HEK293 (cell line): ENCODE data around the gene GANAB.
A peak's percentile ranks its signal among the peaks of the same experiment; 100 is the strongest.

Experiments used
- CTCF ChIA-PET: fragments of 350-600 bp; formaldehyde crosslinking; extraction: SDS; loops from one replicate; lab custom pipeline; 2021; ENCODE audit warnings: antibody characterized with exemption; lab: Yijun Ruan, JAX
- POLR2A ChIA-PET: fragments of 300-600 bp; formaldehyde crosslinking; extraction: SDS; loops from one replicate; lab custom pipeline; 2020; ENCODE audit warnings: antibody characterized with exemption, inconsistent platforms; lab: Yijun Ruan, JAX
- H3K27ac ChIP-seq: fragments of 200-500 bp; sonication (Bioruptor generic); 2 replicates; pipeline ENCODE4 v1.5.1; 2014; ENCODE audit warnings: low read depth, low read length, control low read depth, inconsistent platforms; ENCODE audit errors: extremely low read depth
- H3K36me3 ChIP-seq, 2 experiments: fragments of 200-500 bp in 1 of 2; sonication (Bioruptor generic) in 1 of 2; 1 replicate in 1 of 2; 2 replicates in 1 of 2; pipeline ENCODE4 v1.5.1; 2014 to 2017; ENCODE audit warnings: inconsistent platforms in 2 of 2, low read length in 2 of 2; ENCODE audit not compliant: control insufficient read depth in 2 of 2, insufficient read depth in 1 of 2
- H3K4me1 ChIP-seq: fragments of 200-500 bp; sonication (Bioruptor generic); 2 replicates; pipeline ENCODE4 v1.5.1; 2014; ENCODE audit warnings: mild to moderate bottlenecking, low read length, inconsistent platforms; ENCODE audit not compliant: control insufficient read depth, insufficient read depth
- H3K4me3 ChIP-seq: 2 replicates; pipeline ENCODE4 v1.5.1; 2011; ENCODE audit warnings: low read depth, mild to moderate bottlenecking, control low read depth, low read length, moderate library complexity
- H3K9me3 ChIP-seq: fragments of 200-500 bp; sonication (Bioruptor generic); 2 replicates; pipeline ENCODE4 v1.5.1; 2014; ENCODE audit warnings: low read depth, low read length, inconsistent platforms; ENCODE audit not compliant: control insufficient read depth, insufficient read depth
- EGR2 ChIP-seq: fragments of 450-650 bp; formaldehyde crosslinking; IDR thresholded peaks from 2 replicates; pipeline ENCODE4 v1.5.1; 2016; ENCODE audit warnings: low read depth, missing biosample characterization, missing genetic modification characterization
- GLIS1 ChIP-seq: fragments of 450-650 bp; formaldehyde crosslinking; IDR thresholded peaks from 2 replicates; pipeline ENCODE4 v1.5.1; 2016; ENCODE audit warnings: missing biosample characterization, missing genetic modification characterization
- HOXA7 ChIP-seq: sonication (generic); formaldehyde crosslinking; IDR thresholded peaks from 2 replicates; pipeline ENCODE4 v1.8.1; 2022; ENCODE audit warnings: missing genetic modification reagents, borderline replicate concordance
- HOXC10 ChIP-seq: sonication (generic); formaldehyde crosslinking; IDR thresholded peaks from 2 replicates; pipeline ENCODE4 v1.8.1; 2023; ENCODE audit warnings: mild to moderate bottlenecking, missing genetic modification reagents
- KLF1 ChIP-seq: fragments of 450-650 bp; formaldehyde crosslinking; IDR thresholded peaks from 2 replicates; pipeline ENCODE4 v1.5.1; 2016; ENCODE audit warnings: missing biosample characterization, missing genetic modification characterization
- MYNN ChIP-seq: fragments of 450-650 bp; formaldehyde crosslinking; IDR thresholded peaks from 2 replicates; pipeline ENCODE4 v1.5.1; 2016; ENCODE audit warnings: missing biosample characterization, missing genetic modification characterization, borderline replicate concordance
- YY1 ChIP-seq: fragments of 450-650 bp; formaldehyde crosslinking; IDR thresholded peaks from 2 replicates; pipeline ENCODE4 v1.5.1; 2018; ENCODE audit warnings: missing biosample characterization, missing genetic modification characterization
- ZBTB1 ChIP-seq: fragments of 450-650 bp; formaldehyde crosslinking; IDR thresholded peaks from 2 replicates; pipeline ENCODE4 v1.5.1; 2016; ENCODE audit warnings: missing biosample characterization, missing genetic modification characterization
- ZFP37 ChIP-seq: fragments of 450-650 bp; formaldehyde crosslinking; IDR thresholded peaks from 2 replicates; pipeline ENCODE4 v1.5.1; 2016; ENCODE audit warnings: missing biosample characterization, missing genetic modification characterization
- ZFP41 ChIP-seq: fragments of 450-650 bp; formaldehyde crosslinking; IDR thresholded peaks from 2 replicates; pipeline ENCODE4 v1.5.1; 2016; ENCODE audit warnings: missing biosample characterization, missing genetic modification characterization, borderline replicate concordance
- ZNF10 ChIP-seq: fragments of 450-650 bp; formaldehyde crosslinking; IDR thresholded peaks from 2 replicates; pipeline ENCODE4 v1.5.1; 2017; ENCODE audit warnings: missing biosample characterization, missing genetic modification characterization
- ZNF133 ChIP-seq: fragments of 450-650 bp; formaldehyde crosslinking; IDR thresholded peaks from 2 replicates; pipeline ENCODE4 v1.5.1; 2016; ENCODE audit warnings: missing biosample characterization, missing genetic modification characterization
- ZNF2 ChIP-seq: fragments of 450-650 bp; formaldehyde crosslinking; IDR thresholded peaks from 2 replicates; pipeline ENCODE4 v1.5.1; 2016; ENCODE audit warnings: missing biosample characterization, missing genetic modification characterization
- ZNF239 ChIP-seq: fragments of 450-650 bp; formaldehyde crosslinking; IDR thresholded peaks from 2 replicates; pipeline ENCODE4 v1.5.1; 2016; ENCODE audit warnings: missing biosample characterization, missing genetic modification characterization
- ZNF266 ChIP-seq: fragments of 450-650 bp; formaldehyde crosslinking; IDR thresholded peaks from 2 replicates; pipeline ENCODE4 v1.5.1; 2016; ENCODE audit warnings: missing biosample characterization, missing genetic modification characterization, low read depth
- ZNF302 ChIP-seq: fragments of 450-650 bp; formaldehyde crosslinking; IDR thresholded peaks from 2 replicates; pipeline ENCODE4 v1.5.1; 2016; ENCODE audit warnings: missing biosample characterization, missing genetic modification characterization, low read depth
- ZNF324 ChIP-seq: fragments of 450-650 bp; formaldehyde crosslinking; IDR thresholded peaks from 2 replicates; pipeline ENCODE4 v1.5.1; 2016; ENCODE audit warnings: missing biosample characterization, missing genetic modification characterization
- ZNF426 ChIP-seq: fragments of 450-650 bp; formaldehyde crosslinking; IDR thresholded peaks from 2 replicates; pipeline ENCODE4 v1.5.1; 2017; ENCODE audit warnings: missing biosample characterization, missing genetic modification characterization, mild to moderate bottlenecking, inconsistent platforms, moderate library complexity
- ZNF571 ChIP-seq: fragments of 450-650 bp; formaldehyde crosslinking; IDR thresholded peaks from 2 replicates; pipeline ENCODE4 v1.5.0; 2017; ENCODE audit warnings: missing biosample characterization, missing genetic modification characterization
- ZNF600 ChIP-seq: fragments of 450-650 bp; formaldehyde crosslinking; IDR thresholded peaks from 2 replicates; pipeline ENCODE4 v1.5.1; 2016; ENCODE audit warnings: missing biosample characterization, missing genetic modification characterization
- ZNF776 ChIP-seq: fragments of 450-650 bp; formaldehyde crosslinking; IDR thresholded peaks from 2 replicates; pipeline ENCODE4 v1.5.0; 2017; ENCODE audit warnings: missing biosample characterization, missing genetic modification characterization, borderline replicate concordance
- ZNF837 ChIP-seq: fragments of 450-650 bp; formaldehyde crosslinking; IDR thresholded peaks from 2 replicates; pipeline ENCODE4 v1.5.1; 2016; ENCODE audit warnings: missing biosample characterization, missing genetic modification characterization
- ZSCAN23 ChIP-seq: fragments of 450-650 bp; formaldehyde crosslinking; IDR thresholded peaks from 2 replicates; pipeline ENCODE4 v1.5.1; 2016; ENCODE audit warnings: missing biosample characterization, missing genetic modification characterization
- TF ChIP-seq, protein P1 (sequence below): fragments of 450-650 bp; formaldehyde crosslinking; IDR thresholded peaks from 2 replicates; pipeline ENCODE4 v1.5.1; 2016; ENCODE audit warnings: missing biosample characterization, missing genetic modification characterization
- TF ChIP-seq, protein P2 (sequence below): fragments of 450-650 bp; formaldehyde crosslinking; IDR thresholded peaks from 2 replicates; pipeline ENCODE4 v1.5.1; 2016; ENCODE audit warnings: missing biosample characterization, missing genetic modification characterization
- TF ChIP-seq, protein P3 (sequence below): fragments of 450-650 bp; formaldehyde crosslinking; IDR thresholded peaks from 2 replicates; pipeline ENCODE4 v1.5.1; 2016; ENCODE audit warnings: missing biosample characterization, missing genetic modification characterization, low read depth
- TF ChIP-seq, protein P4 (sequence below): fragments of 450-650 bp; formaldehyde crosslinking; IDR thresholded peaks from 2 replicates; pipeline ENCODE4 v1.5.1; 2017; ENCODE audit warnings: missing biosample characterization, missing genetic modification characterization

The GANAB gene

DNA sequence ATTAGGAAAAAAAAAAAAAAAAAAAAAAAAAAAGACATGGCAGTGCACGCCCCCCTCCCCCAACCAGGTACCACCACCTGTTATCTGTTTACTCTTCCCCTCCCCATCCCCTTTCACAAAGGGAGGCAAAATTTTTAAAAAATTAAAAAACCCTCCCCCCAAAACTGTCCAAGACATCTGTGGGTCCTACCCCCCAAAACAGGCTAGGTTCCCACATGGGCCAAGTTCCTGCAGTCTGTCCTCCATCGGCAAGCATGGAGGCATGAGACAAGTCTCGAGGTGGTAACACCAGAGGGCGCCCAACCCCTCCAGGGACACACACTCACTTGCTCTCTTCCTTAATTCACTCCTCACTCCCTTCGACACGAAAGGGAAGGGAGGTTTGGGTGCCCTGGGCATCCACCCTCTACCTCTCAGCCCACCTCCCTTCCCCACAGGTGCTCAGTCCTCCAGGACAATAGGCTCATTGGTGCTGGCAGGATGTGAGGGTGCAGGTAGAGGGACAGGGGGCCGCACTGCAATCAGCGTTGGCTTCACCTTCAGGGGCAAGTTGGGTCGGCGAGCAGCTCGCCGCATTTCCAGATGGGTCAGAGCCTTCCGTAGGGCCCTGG is 52.9 kb downstream of the GANAB start (continued):
- TF ChIP-seq, protein P1, sequence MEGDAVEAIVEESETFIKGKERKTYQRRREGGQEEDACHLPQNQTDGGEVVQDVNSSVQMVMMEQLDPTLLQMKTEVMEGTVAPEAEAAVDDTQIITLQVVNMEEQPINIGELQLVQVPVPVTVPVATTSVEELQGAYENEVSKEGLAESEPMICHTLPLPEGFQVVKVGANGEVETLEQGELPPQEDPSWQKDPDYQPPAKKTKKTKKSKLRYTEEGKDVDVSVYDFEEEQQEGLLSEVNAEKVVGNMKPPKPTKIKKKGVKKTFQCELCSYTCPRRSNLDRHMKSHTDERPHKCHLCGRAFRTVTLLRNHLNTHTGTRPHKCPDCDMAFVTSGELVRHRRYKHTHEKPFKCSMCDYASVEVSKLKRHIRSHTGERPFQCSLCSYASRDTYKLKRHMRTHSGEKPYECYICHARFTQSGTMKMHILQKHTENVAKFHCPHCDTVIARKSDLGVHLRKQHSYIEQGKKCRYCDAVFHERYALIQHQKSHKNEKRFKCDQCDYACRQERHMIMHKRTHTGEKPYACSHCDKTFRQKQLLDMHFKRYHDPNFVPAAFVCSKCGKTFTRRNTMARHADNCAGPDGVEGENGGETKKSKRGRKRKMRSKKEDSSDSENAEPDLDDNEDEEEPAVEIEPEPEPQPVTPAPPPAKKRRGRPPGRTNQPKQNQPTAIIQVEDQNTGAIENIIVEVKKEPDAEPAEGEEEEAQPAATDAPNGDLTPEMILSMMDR (tag by site-specific recombination) = peak; percentile 69
- peak; percentile 46; the same call in 1 of the 2 replicates for TF ChIP-seq ZNF2 (tag by site-specific recombination)
- TF ChIP-seq, protein P2, sequence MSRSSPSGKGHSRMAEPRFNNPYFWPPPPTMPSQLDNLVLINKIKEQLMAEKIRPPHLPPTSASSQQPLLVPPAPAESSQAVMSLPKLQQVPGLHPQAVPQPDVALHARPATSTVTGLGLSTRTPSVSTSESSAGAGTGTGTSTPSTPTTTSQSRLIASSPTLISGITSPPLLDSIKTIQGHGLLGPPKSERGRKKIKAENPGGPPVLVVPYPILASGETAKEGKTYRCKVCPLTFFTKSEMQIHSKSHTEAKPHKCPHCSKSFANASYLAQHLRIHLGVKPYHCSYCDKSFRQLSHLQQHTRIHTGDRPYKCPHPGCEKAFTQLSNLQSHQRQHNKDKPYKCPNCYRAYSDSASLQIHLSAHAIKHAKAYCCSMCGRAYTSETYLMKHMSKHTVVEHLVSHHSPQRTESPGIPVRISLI = peak; percentile 73
- no peak for TF ChIP-seq HOXA7 (CRISPR knock-in tag)

DNA sequence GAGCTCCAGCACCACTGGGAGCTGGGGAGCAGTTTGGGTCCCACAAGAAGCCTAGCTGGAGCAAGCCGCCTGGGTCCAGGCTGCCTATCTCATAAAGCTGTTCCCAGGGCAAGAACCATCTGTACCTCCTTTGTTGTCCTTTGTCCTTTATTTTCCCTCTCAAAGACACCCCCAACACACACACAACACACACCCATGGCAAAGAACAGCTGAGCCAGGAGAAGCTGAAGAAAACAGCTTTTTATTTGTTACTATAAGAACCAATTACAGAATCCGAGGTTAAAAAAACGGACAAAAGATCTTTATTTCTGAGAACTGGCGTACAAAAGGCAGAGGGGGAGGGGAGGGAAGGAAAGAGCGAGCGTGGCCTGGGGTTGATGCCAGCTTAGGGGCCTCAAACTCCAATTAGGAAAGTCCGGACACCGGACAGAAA is 53.4 kb downstream of the GANAB start:
- H3K4me3 ChIP-seq = no peak overlapping the region
- CTCF ChIA-PET = interaction anchor here (0.8 to 3.5 kb wide), 15 partner anchors 9 to 198 kb away, joined by 3 to 19 read pairs (median 5); partner anchors contain the start of genes B3GAT3, C11orf98, CSKMT and MTA2
- H3K9me3 ChIP-seq = no peaks in the 10 kb centered on the region
- H3K27ac ChIP-seq = no peak overlapping the region
- TF ChIP-seq ZNF10 (tag by site-specific recombination) (no peak), ZNF324 (no peak), ZNF133 (tag by site-specific recombination) (no peak), ZNF239 (tag by site-specific recombination) (no peak), ZNF266 (tag by site-specific recombination) (no peak), ZNF426 (tag by site-specific recombination) (no peak), ZNF571 (tag by site-specific recombination) (no peak), ZBTB1 (tag by site-specific recombination) (no peak), HOXC10 (CRISPR knock-in tag) (no peak), MYNN (no peak), YY1 (tag by site-specific recombination) (no peak), ZNF837 (tag by site-specific recombination) (no peak), ZSCAN23 (no peak), ZNF302 (tag by site-specific recombination) (no peak)
- TF ChIP-seq, protein P3, sequence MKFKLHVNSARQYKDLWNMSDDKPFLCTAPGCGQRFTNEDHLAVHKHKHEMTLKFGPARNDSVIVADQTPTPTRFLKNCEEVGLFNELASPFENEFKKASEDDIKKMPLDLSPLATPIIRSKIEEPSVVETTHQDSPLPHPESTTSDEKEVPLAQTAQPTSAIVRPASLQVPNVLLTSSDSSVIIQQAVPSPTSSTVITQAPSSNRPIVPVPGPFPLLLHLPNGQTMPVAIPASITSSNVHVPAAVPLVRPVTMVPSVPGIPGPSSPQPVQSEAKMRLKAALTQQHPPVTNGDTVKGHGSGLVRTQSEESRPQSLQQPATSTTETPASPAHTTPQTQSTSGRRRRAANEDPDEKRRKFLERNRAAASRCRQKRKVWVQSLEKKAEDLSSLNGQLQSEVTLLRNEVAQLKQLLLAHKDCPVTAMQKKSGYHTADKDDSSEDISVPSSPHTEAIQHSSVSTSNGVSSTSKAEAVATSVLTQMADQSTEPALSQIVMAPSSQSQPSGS = no peak
- TF ChIP-seq, all 188 proteins: peak for 0
- POLR2A ChIA-PET = interaction anchor here (0.6 to 6.0 kb wide), 16 partner anchors 8 to 278 kb away, joined by 3 to 140 read pairs (median 20); partner anchors contain the start of genes B3GAT3, C11orf98, CSKMT and EEF1G
- H3K36me3 ChIP-seq = peaks cover 14 to 66% of the 10 kb centered on the region in 2 experiments; a peak in 2 of 3 replicates
- H3K4me1 ChIP-seq = no peaks in the 10 kb centered on the region

DNA sequence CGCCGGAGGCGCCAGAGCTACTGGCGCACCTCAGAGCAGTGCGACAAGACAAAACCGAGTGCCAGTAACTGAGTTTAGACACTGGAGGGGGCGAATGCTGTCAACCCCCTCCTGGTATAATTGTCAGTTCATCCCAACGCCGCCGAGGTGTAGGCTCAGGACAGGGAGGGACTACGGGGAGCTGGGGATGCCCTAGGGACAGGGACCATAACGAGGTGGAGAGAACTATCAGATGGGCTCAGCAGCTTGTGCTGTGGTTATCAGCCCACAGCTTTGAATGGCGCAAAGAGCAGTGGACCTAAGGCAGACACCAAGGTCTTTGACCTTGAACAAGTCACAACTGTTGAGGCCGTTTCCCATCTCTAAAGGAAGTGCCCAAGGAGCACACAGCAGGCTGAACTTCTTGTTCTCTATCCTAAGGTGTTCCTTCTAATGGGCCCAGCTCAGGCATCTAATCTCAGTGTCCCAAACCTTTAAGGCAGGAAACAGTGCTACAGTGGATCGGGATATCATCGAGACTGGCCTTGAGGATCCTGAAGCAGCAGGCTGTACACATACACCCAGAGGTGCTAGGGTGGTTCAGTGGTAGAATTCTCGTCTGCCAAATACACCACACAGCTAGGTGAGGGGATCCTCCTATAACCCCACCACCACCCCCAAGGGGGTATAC is 54.1 kb downstream of the GANAB start:
- POLR2A ChIA-PET = interaction anchor here (0.5 to 6.0 kb wide), 58 partner anchors 8 to 458 kb away, joined by 3 to 140 read pairs (median 8); partner anchors contain the start of genes AHNAK, B3GAT3, C11orf98 and CSKMT
- Histone ChIP-seq H3K9me3 (no peaks in the 10 kb centered on the region), H3K36me3 (peaks cover 10 to 66% of the 10 kb centered on the region in 2 experiments; a peak in 2 of 3 replicates), H3K4me1 (no peaks in the 10 kb centered on the region), H3K4me3 (peak overlapping the region; percentile 42), H3K27ac (peak overlapping the region; percentile 53)
- CTCF ChIA-PET = interaction anchor here (0.5 to 3.5 kb wide), 19 partner anchors 9 to 199 kb away, joined by 3 to 19 read pairs (median 4); partner anchors contain the start of genes B3GAT3, C11orf98, CSKMT and MTA2
- no peak; the same call in 1 of the 2 replicates for TF ChIP-seq ZFP37 (tag by site-specific recombination)
- TF ChIP-seq ZFP41 (tag by site-specific recombination) = no peak
- no peak for TF ChIP-seq HOXA7 (CRISPR knock-in tag)
- peak; percentile 4; the same call in 1 of the 2 replicates for TF ChIP-seq GLIS1 (tag by site-specific recombination)
- no peak for TF ChIP-seq ZNF776 (tag by site-specific recombination)
- TF ChIP-seq ZNF600 (tag by site-specific recombination) = 0 out of 2 replicates have a peak, but pooled peaks have one; percentile 54
- TF ChIP-seq EGR2 (tag by site-specific recombination) = 0 out of 2 replicates have a peak, but pooled peaks have one; percentile 1
- no peak for TF ChIP-seq KLF1 (tag by site-specific recombination)
- TF ChIP-seq, protein P4, sequence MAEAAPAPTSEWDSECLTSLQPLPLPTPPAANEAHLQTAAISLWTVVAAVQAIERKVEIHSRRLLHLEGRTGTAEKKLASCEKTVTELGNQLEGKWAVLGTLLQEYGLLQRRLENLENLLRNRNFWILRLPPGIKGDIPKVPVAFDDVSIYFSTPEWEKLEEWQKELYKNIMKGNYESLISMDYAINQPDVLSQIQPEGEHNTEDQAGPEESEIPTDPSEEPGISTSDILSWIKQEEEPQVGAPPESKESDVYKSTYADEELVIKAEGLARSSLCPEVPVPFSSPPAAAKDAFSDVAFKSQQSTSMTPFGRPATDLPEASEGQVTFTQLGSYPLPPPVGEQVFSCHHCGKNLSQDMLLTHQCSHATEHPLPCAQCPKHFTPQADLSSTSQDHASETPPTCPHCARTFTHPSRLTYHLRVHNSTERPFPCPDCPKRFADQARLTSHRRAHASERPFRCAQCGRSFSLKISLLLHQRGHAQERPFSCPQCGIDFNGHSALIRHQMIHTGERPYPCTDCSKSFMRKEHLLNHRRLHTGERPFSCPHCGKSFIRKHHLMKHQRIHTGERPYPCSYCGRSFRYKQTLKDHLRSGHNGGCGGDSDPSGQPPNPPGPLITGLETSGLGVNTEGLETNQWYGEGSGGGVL (tag by site-specific recombination) = peak; percentile 50; the same call in 1 of the 2 replicates
